Right lobe of liver (tissue), 6 donors: ENCODE data around the gene PAQR4. TPM values are rescaled to one million over a fixed set of nuclear protein-coding genes. Genes with fewer than 3 reads are reported as not detected.

Experiments used
- ATAC-seq, 4 donors: fragments of 200-7000 bp; cut with Tn5 transposase; one replicate each; pipeline ENCODE4 v1.9.1; 2020; ENCODE audit warnings: mild to moderate bottlenecking in 4 of 4, moderate library complexity in 4 of 4
- DNase-seq, 3 donors: peaks; one replicate each; pipeline ENCODE4 v3.0.0-alpha.2; 2020
- H3K27ac ChIP-seq, 3 donors: fragments of 200-600 bp; one replicate each; pipeline ENCODE4 v1.8.0; 2022
- H3K27me3 ChIP-seq, 2 donors: fragments of 200-600 bp; one replicate each; pipeline ENCODE4 v1.8.0; 2022
- H3K36me3 ChIP-seq, 4 donors: fragments of 200-600 bp; sonication (generic) in 1 of 4; one replicate each; pipeline versions ENCODE4 v1.5.1 to v1.8.0; 2017 to 2022; ENCODE audit warnings: control low read depth in 1 of 4
- H3K4me1 ChIP-seq, 4 donors: fragments of 200-600 bp; sonication (generic) in 1 of 4; one replicate each; pipeline versions ENCODE4 v1.5.1 to v1.8.0; 2017 to 2022; ENCODE audit warnings: control low read depth in 1 of 4
- H3K4me3 ChIP-seq, 3 donors: fragments of 200-600 bp; one replicate each; pipeline ENCODE4 v1.8.0; 2022
- H3K9me3 ChIP-seq, 4 donors: fragments of 200-600 bp; sonication (generic) in 1 of 4; one replicate each; pipeline versions ENCODE4 v1.5.1 to v1.8.0; 2017 to 2022; ENCODE audit warnings: control low read depth in 1 of 4
- CTCF ChIP-seq, 4 donors: fragments of 200-600 bp in 3 of 4; fragments of 450-650 bp in 1 of 4; IDR thresholded peaks; one replicate each; pipeline versions ENCODE4 v1.5.1 to v1.8.0; 2016 to 2022; ENCODE audit warnings: antibody characterized with exemption in 4 of 4, mild to moderate bottlenecking in 2 of 4
- POLR2A ChIP-seq: fragments of 450-650 bp; IDR thresholded peaks from one replicate; pipeline ENCODE4 v1.6.1; 2017; ENCODE audit warnings: antibody characterized with exemption, mild to moderate bottlenecking
- WGBS: methylation state at CpG from one replicate; pipeline ENCODE4 v1.1.6; 2018; ENCODE audit warnings: low coverage, low lambda C conversion rate; ENCODE audit not compliant: insufficient coverage; ENCODE audit errors: missing lambda C conversion rate; 5-methylcytosine and 5-hydroxymethylcytosine counted together
- intact Hi-C, 2 donors: fragments of 100-400 bp; cut with DNase I; formaldehyde crosslinking; loops; one replicate each; pipeline versions ENCODE4 v1.11.2 to v1.14.1; 2022
- total RNA-seq, 6 experiments: library from RNA; depleted of rRNA in 2 of 6; stranded (reverse); fragments of >200 nt in 2 of 6; fragmentation: NEBNext Ultra II Directional in 3 of 6; extraction: Animal tissue kit (Norgen Biotek cat#: 25700) in 3 of 6; gene quantifications; one replicate each; pipeline versions ENCODE4 v1.1.0 to v1.2.4, GENCODE V29; 2016 to 2023
- donor health status: DM: no; HTN: yes; CAD: no.
- donor health status: DM: no; HTN: no; CAD: no.
- donor health status: DM: no; HTN: no; CAD: no.
- donor health status: DM: no; HTN: yes; CAD: no.
- donor health status: DM: no; HTN: yes; CAD: no.

Gene PAQR4
- total RNA-seq, 6 experiments from 2014 or later, result 0.93 to 6.1 (median 3.3) TPM

GRCh38 chr16:2977440-2977839, 8.3 kb downstream of the PAQR4 start:
- intact Hi-C loops, result no loop called here
- 22% methylated on average over 4 of the region's 6 CpGs for WGBS
- peaks cover 0 to 20% (median 7%) of the 10 kb centered on the region in 4 donors for H3K4me1 ChIP-seq
- no peak overlapping the region for H3K4me3 ChIP-seq
- DNase-seq (peak; percentile 80 to 87 (median 85)), ATAC-seq (peak; percentile 45 to 69 (median 64))
- no peaks in the 10 kb centered on the region for H3K9me3 ChIP-seq
- H3K27me3 ChIP-seq, result no peaks in the 10 kb centered on the region
- H3K36me3 ChIP-seq, result no peaks in the 10 kb centered on the region
- TF ChIP-seq CTCF (IDR thresholded peaks at IDR 0.05) (no peak), POLR2A (no peak)
- no peak overlapping the region for H3K27ac ChIP-seq

DNA sequence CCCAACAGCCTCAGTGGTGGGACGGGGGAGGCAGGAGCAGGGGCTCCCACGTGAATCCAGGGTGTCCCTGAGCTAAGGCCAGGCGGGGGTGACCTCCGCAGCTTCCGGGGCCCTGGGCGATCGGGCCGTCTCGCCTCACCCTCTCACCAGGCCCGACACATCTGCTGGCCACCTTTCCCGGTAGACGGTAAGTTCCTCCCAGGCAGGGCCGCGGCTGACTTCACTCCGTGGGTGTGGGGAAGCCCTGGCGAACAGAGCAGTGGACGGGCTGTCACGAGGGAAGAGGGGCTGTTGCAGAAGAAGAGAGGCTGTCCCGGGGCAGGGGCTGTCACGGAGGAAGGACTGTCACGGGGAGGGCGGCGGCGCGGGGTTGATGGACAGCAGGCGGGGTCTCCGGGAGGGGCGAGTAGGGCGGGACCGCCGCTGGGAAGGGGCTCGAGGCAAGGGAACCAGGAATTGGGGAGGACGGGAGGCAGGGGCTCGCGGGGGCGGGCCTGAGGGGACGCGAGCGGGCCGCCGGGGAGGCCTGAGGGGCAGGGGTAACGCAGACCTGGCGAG, 10.6 kb downstream of the PAQR4 start:
- no peak for ATAC-seq
- no peaks in the 10 kb centered on the region for H3K36me3 ChIP-seq
- no peak overlapping the region for H3K27ac ChIP-seq
- H3K4me1 ChIP-seq, result peaks cover 0 to 28% (median 7%) of the 10 kb centered on the region in 4 donors
- DNase-seq, result no peak
- TF ChIP-seq POLR2A (no peak), CTCF (IDR thresholded peaks at IDR 0.05) (no peak)
- H3K9me3 ChIP-seq, result no peaks in the 10 kb centered on the region
- peak overlapping the region; percentile 66 to 94 (median 81) for H3K4me3 ChIP-seq
- intact Hi-C loops, result no loop called here
- 3% methylated on average over 21 of the region's 43 CpGs for WGBS
- no peaks in the 10 kb centered on the region for H3K27me3 ChIP-seq

GRCh38 chr16:2980227-2981176, 11.4 kb downstream of the PAQR4 start, which contains the start of gene PKMYT1:
PKMYT1 (minus strand) TSS chr16:2980446; CDS start chr16:2979657, 789 bp downstream.
- peak; percentile 92 to 94 (median 93) for DNase-seq
- peak; percentile 85 to 93 (median 88) for ATAC-seq
- WGBS, result 44% methylated on average over 12 of the region's 91 CpGs
- Histone ChIP-seq H3K4me1 (peaks cover 0 to 34% (median 7%) of the 10 kb centered on the region in 4 donors), H3K9me3 (no peaks in the 10 kb centered on the region), H3K27me3 (no peaks in the 10 kb centered on the region), H3K27ac (peak within 1 kb of the TSS; percentile 37 to 86 (median 84)), H3K4me3 (peak within 1 kb of the TSS; percentile 66 to 94 (median 81)), H3K36me3 (no peaks in the 10 kb centered on the region)
- intact Hi-C loops, result no loop called here
- no peak for TF ChIP-seq CTCF (IDR thresholded peaks at IDR 0.05)
- TF ChIP-seq POLR2A, result peak; percentile 95

- TF ChIP-seq CTCF (IDR thresholded peaks at IDR 0.05) (no peak), POLR2A (no peak)
- WGBS, result 59% methylated on average over 31 of the region's 33 CpGs
- Histone ChIP-seq H3K36me3 (no peaks in the 10 kb centered on the region), H3K27ac (no peak overlapping the region), H3K27me3 (no peaks in the 10 kb centered on the region), H3K9me3 (no peaks in the 10 kb centered on the region), H3K4me1 (peaks cover 0 to 41% (median 10%) of the 10 kb centered on the region in 4 donors), H3K4me3 (no peak overlapping the region)
- intact Hi-C loops, result no loop called here
- DNase-seq, result no peak
- ATAC-seq, result no peak
Observed at GRCh38 chr16:2981177-2981898, 12.2 kb downstream of the PAQR4 start.
